GM18951 (cell line): Measurements from ENCODE around the gene BTBD2.

ENCODE experiments used
- POLR2A ChIP-seq: IDR thresholded peaks from 4 replicates; pipeline ENCODE4 v1.6.1; 2011; ENCODE audit warnings: mild to moderate bottlenecking; ENCODE audit not compliant: insufficient read length, insufficient read depth; ENCODE audit errors: extremely low read depth
- in situ Hi-C: fragments of 300-500 bp; cut with MboI; formaldehyde crosslinking; loops from one replicate; pipeline ENCODE4 v1.12.0; 2022; ENCODE audit warnings: low sequenced_read_pairs, mixed read lengths, inconsistent platforms; ENCODE audit not compliant: unreplicated experiment

The BTBD2 gene

DNA sequence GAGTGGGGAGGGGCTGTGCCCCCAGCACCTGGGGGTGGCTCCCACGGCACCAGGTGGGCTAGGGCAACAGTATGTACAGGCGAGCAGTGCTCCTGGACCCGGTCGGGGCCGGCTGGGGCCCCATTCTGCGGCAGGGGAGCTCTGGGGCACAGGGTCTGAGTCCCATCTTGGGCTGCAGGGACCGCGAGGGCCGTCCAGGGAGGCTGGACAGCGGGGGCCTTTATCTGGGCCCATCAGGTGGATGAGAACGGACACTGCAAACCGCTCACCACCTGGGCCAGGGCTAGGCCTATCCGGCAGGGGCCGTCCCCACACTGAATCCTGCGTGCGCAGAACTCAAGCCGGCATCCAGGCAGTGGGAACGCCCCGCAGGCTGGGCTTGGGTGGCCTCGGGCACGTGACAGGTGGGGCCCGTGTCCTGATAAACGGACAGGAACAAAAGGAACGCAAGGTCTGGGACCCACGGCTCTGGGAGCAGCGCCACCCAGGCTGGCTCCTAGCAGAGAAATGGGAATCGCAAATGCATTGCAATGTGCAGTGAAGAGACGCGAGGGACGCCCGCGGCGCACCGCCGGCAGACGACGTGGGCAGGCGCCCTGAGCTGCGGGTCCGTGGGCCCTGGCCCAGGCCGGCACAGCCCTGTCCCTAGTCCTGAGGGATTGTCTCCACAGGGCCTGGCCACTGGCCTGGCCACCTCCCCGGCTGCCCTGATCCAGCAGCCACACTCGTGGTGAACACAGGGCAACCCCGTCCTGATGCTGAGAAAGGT is 29.7 kb downstream of the BTBD2 start:
- in situ Hi-C loops: no loop called here
- TF ChIP-seq POLR2A: no peak

DNA sequence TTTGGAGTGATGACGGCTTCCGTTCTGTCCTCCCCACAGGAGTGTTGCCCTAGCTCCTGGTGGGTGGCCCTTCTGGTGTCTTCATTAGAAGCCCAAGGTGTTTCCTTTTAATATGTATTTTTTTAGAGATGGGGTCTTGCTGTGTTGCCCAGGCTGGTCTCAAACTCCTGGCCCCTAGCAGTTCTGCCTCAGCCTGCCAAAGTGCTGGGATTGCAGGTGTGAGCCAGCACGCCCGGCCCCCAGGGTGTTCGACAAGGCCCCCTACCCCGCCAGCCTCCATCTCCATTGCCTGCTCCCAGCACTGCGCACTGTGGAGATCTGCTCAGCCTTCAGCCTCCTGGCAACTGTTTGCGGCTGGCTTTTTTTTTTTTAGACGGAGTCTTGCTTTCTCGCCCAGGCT is 31.2 kb downstream of the BTBD2 start:
- in situ Hi-C loops: no loop called here
- TF ChIP-seq POLR2A: no peak

- in situ Hi-C loops: no loop called here
- TF ChIP-seq POLR2A: no peak
These were observed 34.3 kb downstream of the BTBD2 start for GRCh38 chr19:1981253-1981652.

DNA sequence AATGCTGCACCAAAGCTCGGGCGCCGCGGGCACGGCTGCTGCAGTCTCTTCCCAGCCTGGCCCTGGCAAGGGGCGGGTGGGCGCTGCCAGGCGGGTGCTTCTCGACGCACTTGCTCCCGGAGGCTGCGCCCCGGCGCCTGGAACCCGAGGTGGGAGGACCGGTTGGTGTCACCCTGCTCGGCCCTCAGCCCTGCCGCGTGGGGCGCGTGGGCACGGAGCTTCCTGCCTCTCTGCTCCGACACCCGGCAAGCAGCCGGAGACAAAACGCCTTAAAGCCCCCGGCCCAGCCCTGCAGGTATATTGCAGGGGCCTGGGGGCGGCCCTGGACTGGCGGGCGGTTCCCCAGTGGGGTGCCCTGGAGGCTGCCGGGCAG is 34.7 kb downstream of the BTBD2 start:
- no peak for TF ChIP-seq POLR2A
- in situ Hi-C loops: no loop called here

DNA sequence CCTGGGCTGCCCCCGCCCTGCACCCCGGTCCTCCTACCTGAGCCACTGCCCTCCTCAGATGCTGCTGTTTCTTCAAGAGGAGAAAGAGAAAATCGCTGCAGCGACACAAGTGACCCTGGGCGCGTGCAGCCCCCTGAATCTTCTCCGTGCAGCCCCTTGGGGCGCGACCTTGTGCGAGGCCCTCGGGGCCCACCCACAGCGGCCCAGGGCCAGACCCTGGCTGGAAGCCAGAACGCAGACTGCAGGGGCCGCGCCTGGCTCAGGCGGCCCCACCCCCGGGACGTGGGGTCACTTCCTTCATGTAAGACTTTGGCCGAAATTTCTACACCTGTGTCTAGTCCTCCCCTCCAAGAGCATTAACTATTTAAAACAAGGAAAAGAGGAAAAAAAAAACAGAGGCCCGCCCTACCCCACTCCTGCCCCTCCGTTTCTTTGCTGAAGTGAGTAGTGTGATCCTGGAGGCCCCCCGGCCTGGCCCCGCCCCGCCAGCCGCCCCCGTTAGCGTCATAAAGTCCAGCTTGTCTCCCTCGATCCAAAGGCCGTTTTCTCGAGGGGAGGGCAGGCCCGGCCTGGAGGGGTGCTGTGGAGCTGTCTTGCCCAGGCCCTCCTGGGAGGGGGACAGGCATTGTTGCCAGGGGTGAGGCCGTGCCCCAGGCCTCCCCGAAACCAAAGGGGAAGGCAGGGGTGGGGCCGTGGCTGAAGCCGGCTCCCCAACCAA is 35.3 kb downstream of the BTBD2 start:
- in situ Hi-C loops: no loop called here
- no peak for TF ChIP-seq POLR2A

- in situ Hi-C loops: no loop called here
- TF ChIP-seq POLR2A: no peak
These were observed 35.9 kb downstream of the BTBD2 start for GRCh38 chr19:1979642-1980041.

DNA sequence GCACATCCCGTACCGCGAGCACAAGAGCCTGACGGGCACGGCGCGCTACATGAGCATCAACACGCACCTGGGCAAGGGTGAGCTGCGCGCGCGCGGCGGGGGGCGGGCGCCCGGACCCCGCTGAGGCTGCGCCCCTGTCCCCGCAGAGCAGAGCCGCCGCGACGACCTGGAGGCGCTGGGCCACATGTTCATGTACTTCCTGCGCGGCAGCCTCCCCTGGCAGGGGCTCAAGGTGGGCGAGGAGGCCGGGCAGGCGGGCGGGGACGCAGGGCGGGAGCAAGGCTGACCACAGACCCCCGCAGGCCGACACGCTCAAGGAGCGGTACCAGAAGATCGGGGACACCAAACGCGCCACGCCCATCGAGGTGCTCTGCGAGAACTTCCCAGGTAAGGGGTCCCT is 36.5 kb downstream of the BTBD2 start:
- TF ChIP-seq POLR2A: no peak
- in situ Hi-C loops: no loop called here

DNA sequence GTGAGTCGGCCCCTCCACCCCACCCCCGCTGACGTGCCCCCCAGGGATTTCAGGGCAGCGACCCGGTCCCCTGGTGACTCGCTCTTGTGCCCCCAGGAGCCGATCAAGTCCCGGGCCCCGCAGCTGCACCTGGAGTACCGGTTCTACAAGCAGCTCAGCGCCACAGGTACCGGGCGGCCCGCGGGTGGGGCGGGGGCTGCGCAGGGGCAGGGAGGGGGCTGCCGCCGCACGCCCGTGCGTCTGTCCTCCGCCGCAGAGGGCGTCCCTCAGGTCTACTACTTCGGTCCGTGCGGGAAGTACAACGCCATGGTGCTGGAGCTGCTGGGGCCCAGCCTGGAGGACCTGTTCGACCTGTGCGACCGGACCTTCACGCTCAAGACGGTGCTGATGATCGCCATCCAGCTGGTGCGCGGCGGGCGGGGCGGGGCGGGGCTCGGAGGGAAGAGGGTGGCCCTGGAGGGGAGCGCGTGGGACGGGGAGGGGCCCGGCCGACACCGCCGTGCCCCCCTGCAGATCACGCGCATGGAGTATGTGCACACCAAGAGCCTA is 37.1 kb downstream of the BTBD2 start:
- in situ Hi-C loops: no loop called here
- no peak for TF ChIP-seq POLR2A

DNA sequence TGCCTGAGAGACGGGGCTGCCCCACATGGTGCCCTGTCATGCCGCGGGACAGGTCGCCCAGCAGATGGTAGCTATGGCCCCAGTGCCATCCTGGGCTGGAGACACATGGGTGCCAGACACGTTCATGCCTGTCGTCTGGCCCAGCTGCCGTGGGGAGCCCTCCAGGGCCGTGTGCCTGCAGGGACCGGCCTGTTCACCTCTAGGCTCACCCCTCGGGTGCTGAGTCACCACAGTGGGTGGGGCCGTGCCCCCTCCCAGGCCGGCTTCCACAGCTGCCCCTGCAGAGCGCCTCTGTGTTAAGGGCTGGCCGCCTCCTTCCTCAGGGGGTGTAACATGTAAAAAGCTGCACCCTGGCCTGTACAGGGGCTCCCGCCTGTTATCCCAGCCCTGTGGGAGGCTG is 38.4 kb downstream of the BTBD2 start:
- in situ Hi-C loops: no loop called here

GRCh38 chr19:1975162-1975480 is 40.4 kb downstream of the BTBD2 start:
- in situ Hi-C loops: no loop called here

More for the DNA sequence above, 38.4 kb downstream of the BTBD2 start:
- TF ChIP-seq POLR2A: no peak

GRCh38 chr19:1974381-1975161 is 40.9 kb downstream of the BTBD2 start:
- in situ Hi-C loops: no loop called here
- no peak for TF ChIP-seq POLR2A

More at GRCh38 chr19:1975162-1975480, 40.4 kb downstream of the BTBD2 start:
- TF ChIP-seq POLR2A: no peak

- no peak for TF ChIP-seq POLR2A
- in situ Hi-C loops: no loop called here
These were observed 44.6 kb downstream of the BTBD2 start for GRCh38 chr19:1970806-1971502.
